ENCODE data around the gene SLC9C1. TPM values are rescaled to one million over a fixed set of nuclear protein-coding genes. Genes with fewer than 3 reads are reported as not detected.

The SLC9C1 gene
- total RNA-seq, 1 experiment from 2014 or later = not detected

- ATAC-seq (no peak), DNase-seq (no peak)
- H3K36me3 ChIP-seq (ENCODE audit: low read depth, low read length) = no peaks in the 10 kb centered on the region
- ChIA-PET POLR2A (ENCODE audit: unreplicated experiment) (no interaction called here), CTCF (no interaction called here)
- no peaks in the 10 kb centered on the region for H3K4me1 ChIP-seq (ENCODE audit: insufficient read depth, low read length)
- H3K27me3 ChIP-seq (ENCODE audit: low read length) = peaks cover 57% of the 10 kb centered on the region
- H3K4me2 ChIP-seq (ENCODE audit: low read length) = no peak overlapping the region
- no peak overlapping the region for H3K9ac ChIP-seq (ENCODE audit: low read length)
- H3K79me2 ChIP-seq (ENCODE audit: low read length) = no peaks in the 10 kb centered on the region
- TF ChIP-seq CTCF (conservative IDR thresholded peaks at IDR 0.05; ENCODE audit: low read depth, low read length) = no peak
- TF ChIP-seq EZH2 (IDR thresholded peaks at IDR 0.05; ENCODE audit: low read length, unreplicated experiment) = no peak
- no peak for TF ChIP-seq EZH2phosphoT487 (IDR thresholded peaks at IDR 0.05; ENCODE audit: borderline replicate concordance, low read length)
- no peak overlapping the region for H3K27ac ChIP-seq (ENCODE audit: low read length)
- H2AFZ ChIP-seq (ENCODE audit: low read length) = no peak overlapping the region
- no peaks in the 10 kb centered on the region for H3F3A ChIP-seq (ENCODE audit: low read length, unreplicated experiment)
- no peak overlapping the region for H3K4me3 ChIP-seq (ENCODE audit: low read length)
- intact Hi-C loops (cut with micrococcal nuclease) = no loop called here
- H3K9me3 ChIP-seq (ENCODE audit: low read length) = no peaks in the 10 kb centered on the region
- H4K20me1 ChIP-seq (ENCODE audit: low read length) = peaks cover 3% of the 10 kb centered on the region; the same call in 1 of the 2 replicates
- BruUV-seq (replicated peaks) = no TSS peak
- H3K9me2 ChIP-seq (replicated peaks; ENCODE audit: low read length) = no peaks in the 10 kb centered on the region
Measured at GRCh38 chr3:112333381-112334317, 39.6 kb upstream of the SLC9C1 start.

- intact Hi-C loops (cut with micrococcal nuclease) = no loop called here
- no peaks in the 10 kb centered on the region for H3K36me3 ChIP-seq (ENCODE audit: low read depth, low read length)
- no peaks in the 10 kb centered on the region for H3K9me2 ChIP-seq (replicated peaks; ENCODE audit: low read length)
- no peaks in the 10 kb centered on the region for H3K79me2 ChIP-seq (ENCODE audit: low read length)
- ChIA-PET CTCF (no interaction called here), POLR2A (ENCODE audit: unreplicated experiment) (no interaction called here)
- H4K20me1 ChIP-seq (ENCODE audit: low read length) = peaks cover under 1% of the 10 kb centered on the region; the same call in 1 of the 2 replicates
- H2AFZ ChIP-seq (ENCODE audit: low read length) = no peak within 1 kb of the TSS
- H3K27me3 ChIP-seq (ENCODE audit: low read length) = peaks cover 50% of the 10 kb centered on the region
- no peak for DNase-seq
- H3K27ac ChIP-seq (ENCODE audit: low read length) = no peak within 1 kb of the TSS
- no peak within 1 kb of the TSS for H3K9ac ChIP-seq (ENCODE audit: low read length)
- no peaks in the 10 kb centered on the region for H3F3A ChIP-seq (ENCODE audit: low read length, unreplicated experiment)
- H3K9me3 ChIP-seq (ENCODE audit: low read length) = no peaks in the 10 kb centered on the region
- no peak within 1 kb of the TSS for H3K4me2 ChIP-seq (ENCODE audit: low read length)
- TF ChIP-seq EZH2 (IDR thresholded peaks at IDR 0.05; ENCODE audit: low read length, unreplicated experiment) = no peak
- no peak for TF ChIP-seq CTCF (conservative IDR thresholded peaks at IDR 0.05; ENCODE audit: low read depth, low read length)
- TF ChIP-seq EZH2phosphoT487 (IDR thresholded peaks at IDR 0.05; ENCODE audit: borderline replicate concordance, low read length) = no peak
- H3K4me1 ChIP-seq (ENCODE audit: insufficient read depth, low read length) = no peaks in the 10 kb centered on the region
- no peak within 1 kb of the TSS for H3K4me3 ChIP-seq (ENCODE audit: low read length)
- BruUV-seq (replicated peaks) = no TSS peak
- no peak for ATAC-seq
Measured at GRCh38 chr3:112333002-112333380, 39.0 kb upstream of the SLC9C1 start, which contains the start of gene CD200. Gene CD200, plus strand, starts transcription at chr3:112333156. Its CDS starts 57 bp downstream, at chr3:112333213.

GRCh38 chr3:112331851-112332250, 37.8 kb upstream of the SLC9C1 start:
- TF ChIP-seq EZH2 (IDR thresholded peaks at IDR 0.05; ENCODE audit: low read length, unreplicated experiment) (no peak), EZH2phosphoT487 (IDR thresholded peaks at IDR 0.05; ENCODE audit: borderline replicate concordance, low read length) (no peak), CTCF (conservative IDR thresholded peaks at IDR 0.05; ENCODE audit: low read depth, low read length) (no peak)
- H3K4me2 ChIP-seq (ENCODE audit: low read length) = no peak overlapping the region
- H2AFZ ChIP-seq (ENCODE audit: low read length) = no peak overlapping the region
- H3K4me3 ChIP-seq (ENCODE audit: low read length) = no peak overlapping the region
- POLR2A ChIA-PET (ENCODE audit: unreplicated experiment) = no interaction called here
- H3K9ac ChIP-seq (ENCODE audit: low read length) = no peak overlapping the region
- intact Hi-C loops (cut with micrococcal nuclease) = no loop called here
- no peaks in the 10 kb centered on the region for H3K9me3 ChIP-seq (ENCODE audit: low read length)
- ATAC-seq = no peak
- H3K27me3 ChIP-seq (ENCODE audit: low read length) = peaks cover 42% of the 10 kb centered on the region
- H3F3A ChIP-seq (ENCODE audit: low read length, unreplicated experiment) = no peaks in the 10 kb centered on the region
- no TSS peak for BruUV-seq (replicated peaks)
- H3K79me2 ChIP-seq (ENCODE audit: low read length) = no peaks in the 10 kb centered on the region
- no peaks in the 10 kb centered on the region for H3K4me1 ChIP-seq (ENCODE audit: insufficient read depth, low read length)
- CTCF ChIA-PET = interaction anchor here (0.6 kb wide), 1 partner anchor 106 kb away, joined by 4 read pairs; no protein-coding TSS in a partner anchor
- H3K36me3 ChIP-seq (ENCODE audit: low read depth, low read length) = no peaks in the 10 kb centered on the region
- no peaks in the 10 kb centered on the region for H4K20me1 ChIP-seq (ENCODE audit: low read length)
- H3K27ac ChIP-seq (ENCODE audit: low read length) = no peak overlapping the region
- no peak for DNase-seq
- H3K9me2 ChIP-seq (replicated peaks; ENCODE audit: low read length) = no peaks in the 10 kb centered on the region
